22Rv1 (cell line): ENCODE measurements around the gene PDGFA.

Source experiments
- H3K27ac ChIP-seq: fragments of 450-650 bp; 2 replicates; pipeline ENCODE4 v1.5.1; 2017
- CTCF ChIP-seq: fragments of 450-650 bp; IDR thresholded peaks from 2 replicates; pipeline ENCODE4 v1.5.1; 2017; ENCODE audit warnings: mild to moderate bottlenecking
- ZFX ChIP-seq: fragments of 450-650 bp; IDR thresholded peaks from 2 replicates; pipeline ENCODE4 v1.6.1; 2017; ENCODE audit warnings: antibody characterized with exemption, borderline replicate concordance

PDGFA gene

DNA sequence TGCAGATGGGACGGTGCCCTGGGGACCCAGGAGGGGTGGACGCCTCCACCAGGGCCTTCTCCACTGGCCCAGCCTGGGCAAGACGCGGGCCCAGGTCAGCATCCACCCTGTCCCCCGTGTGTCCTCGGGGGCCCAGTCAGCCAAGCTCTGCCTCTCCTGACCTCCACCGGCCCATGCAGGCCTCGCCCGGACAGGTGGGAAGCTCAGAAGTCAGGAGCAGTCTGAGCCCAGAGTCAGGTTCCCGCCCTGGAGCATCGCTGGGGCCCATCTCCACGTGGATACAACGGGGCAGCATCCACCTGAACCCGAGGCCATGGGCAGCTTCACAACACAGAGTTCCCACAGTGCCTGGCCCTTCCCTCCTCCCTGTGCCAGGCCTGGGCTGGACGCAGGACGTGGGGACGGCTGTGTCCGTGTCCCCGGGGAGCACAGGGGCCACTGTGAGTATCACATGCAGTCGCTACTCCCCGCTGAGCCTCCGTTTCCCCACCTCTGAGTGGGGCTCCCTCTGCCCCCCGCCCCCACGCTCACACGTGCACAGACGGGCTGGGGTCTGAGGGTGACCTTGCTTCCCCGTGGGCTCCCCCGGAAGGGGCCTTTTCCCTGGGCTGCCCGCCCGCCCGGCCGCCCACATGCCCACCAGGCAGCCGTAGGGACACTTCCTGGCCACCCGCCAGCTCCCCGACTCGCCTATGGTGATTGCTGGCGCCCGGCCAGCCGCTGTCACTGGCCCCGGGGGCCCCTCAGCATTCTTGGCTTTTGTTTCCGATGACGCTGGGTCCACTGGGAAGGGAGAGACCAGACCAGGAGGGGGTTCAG, 64.3 kb downstream of the PDGFA start:
- H3K27ac ChIP-seq: no peak overlapping the region
- TF ChIP-seq ZFX (no peak), CTCF (no peak)

DNA sequence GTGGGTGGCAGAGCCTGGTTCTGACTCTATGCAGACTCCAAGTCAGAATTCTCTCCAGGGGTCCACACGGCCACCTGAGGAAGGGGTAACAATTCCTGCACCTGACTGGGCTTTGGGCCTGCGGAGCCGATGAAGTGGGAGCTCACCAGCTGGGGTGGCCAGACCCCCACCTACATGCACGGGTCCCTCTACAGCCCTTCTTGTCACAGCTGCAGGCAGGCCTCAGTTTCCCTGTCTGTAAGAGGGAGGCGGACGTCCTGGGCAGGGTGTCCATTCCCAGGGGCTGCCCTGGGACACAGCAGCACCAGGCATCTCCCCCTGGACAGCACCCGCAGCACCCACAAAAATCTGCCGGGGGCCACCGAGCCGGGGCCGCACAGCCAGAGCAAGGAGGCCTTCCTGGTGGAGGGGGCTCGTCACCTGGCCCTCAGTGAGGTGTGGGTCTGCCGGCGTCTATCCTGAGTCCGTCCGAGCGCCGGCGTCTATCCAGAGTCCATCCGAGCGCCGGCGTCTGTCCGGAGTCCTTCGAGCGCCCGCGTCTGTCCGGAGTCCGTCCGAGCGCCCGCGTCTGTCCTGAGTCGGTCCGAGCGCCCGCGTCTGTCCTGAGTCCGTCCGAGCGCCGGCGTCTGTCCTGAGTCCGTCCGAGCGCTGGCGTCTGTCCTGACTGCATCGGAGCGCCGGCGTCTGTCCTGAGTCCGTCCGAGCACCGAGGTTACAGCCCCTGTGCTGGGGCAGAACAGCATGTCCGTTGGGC, 65.1 kb downstream of the PDGFA start:
- TF ChIP-seq ZFX (no peak), CTCF (no peak)
- H3K27ac ChIP-seq: no peak overlapping the region

DNA sequence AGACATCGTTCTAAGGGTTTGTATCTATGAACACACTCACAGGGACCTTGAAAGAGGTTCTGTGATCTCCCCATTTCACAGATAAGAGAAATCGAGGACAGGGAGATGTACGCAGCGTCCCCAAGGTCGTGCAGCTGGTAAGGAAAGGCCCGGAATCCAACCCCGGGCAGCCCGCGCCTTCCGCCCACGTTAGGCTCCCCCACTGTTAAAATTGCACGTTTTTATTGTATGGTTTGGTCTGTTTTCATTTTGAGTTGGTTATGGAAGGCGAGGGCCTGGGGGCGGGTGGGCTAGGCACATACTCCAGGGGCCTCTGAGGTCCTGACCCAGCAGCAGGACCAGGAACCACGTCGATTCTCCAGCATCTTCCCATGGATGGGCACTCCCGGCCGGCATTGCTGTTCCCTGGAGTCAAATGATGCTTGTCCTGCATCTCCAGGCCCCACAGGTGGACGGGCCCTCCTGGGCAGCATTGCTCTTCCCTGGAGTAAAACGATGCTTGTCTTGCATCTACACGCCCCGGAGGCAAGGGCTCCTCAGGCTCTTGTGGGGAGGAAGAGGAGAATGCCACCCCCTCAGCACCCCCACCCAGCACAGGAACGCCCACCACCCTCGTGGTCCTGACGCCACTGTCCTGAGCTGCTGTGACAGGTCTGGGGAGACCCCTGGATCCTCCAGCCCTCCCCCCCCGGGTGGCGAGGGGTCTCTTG, 65.9 kb downstream of the PDGFA start:
- no peak overlapping the region for H3K27ac ChIP-seq
- TF ChIP-seq CTCF (no peak), ZFX (no peak)

DNA sequence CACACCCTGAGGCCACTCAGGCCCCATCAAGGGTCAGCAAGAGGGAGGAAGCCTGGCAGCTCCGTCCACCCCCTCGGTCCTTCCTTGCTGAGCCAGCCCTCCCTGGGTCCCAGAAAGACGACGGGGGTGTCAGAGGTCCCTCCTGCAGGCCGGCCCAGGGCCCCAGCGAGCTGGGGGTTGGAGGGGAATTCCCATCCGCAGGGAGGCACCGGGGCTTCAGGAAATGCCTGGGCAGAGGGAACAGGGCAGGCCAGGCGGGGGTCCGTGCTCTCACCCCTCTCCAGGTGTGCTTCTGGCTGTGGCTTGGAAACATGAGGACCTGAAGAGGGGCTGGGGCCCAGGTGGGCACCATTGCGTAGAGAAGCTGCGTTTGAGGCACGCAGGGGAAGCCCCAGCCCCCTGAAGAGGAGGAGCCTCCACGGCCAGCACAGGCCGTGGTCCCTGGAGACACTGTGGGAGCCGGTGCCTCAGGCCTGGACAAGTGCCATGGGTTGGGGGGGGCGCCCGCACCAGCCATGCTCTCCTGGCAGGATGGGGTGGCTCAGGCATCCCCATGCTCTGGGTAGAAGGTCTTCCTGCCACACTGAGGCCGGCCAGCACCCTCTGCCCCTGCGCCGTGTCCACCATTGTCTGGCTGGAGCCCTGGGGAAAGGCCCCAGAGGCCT, 66.7 kb downstream of the PDGFA start:
- no peak overlapping the region for H3K27ac ChIP-seq
- TF ChIP-seq ZFX: no peak
- TF ChIP-seq CTCF: no peak

DNA sequence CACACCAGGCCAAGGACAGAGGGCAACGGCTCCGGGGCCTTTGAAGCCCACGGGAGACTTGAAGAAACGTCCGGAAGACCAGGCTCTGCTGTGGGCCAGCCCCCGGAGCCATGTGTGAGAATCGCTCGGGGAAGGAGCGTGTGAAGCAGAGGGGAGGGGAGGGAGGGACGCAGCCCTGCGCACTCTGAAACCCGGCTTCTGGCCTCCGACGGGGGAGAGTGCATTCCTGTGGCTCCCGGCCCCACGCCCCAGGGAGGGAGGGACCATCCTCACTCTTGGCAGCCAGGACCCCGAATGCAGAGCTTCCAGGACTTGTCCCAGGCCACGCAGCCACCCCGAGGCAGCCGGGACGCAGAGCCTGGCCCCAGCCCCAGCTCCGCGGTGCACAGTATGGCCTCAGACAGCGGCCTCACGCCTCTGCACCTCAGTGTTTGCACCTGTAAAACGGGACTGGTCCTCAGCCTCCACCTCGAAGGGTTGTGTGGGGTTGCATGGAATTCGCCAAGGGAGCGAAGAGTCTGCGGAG, 67.4 kb downstream of the PDGFA start:
- no peak overlapping the region for H3K27ac ChIP-seq
- no peak for TF ChIP-seq CTCF

DNA sequence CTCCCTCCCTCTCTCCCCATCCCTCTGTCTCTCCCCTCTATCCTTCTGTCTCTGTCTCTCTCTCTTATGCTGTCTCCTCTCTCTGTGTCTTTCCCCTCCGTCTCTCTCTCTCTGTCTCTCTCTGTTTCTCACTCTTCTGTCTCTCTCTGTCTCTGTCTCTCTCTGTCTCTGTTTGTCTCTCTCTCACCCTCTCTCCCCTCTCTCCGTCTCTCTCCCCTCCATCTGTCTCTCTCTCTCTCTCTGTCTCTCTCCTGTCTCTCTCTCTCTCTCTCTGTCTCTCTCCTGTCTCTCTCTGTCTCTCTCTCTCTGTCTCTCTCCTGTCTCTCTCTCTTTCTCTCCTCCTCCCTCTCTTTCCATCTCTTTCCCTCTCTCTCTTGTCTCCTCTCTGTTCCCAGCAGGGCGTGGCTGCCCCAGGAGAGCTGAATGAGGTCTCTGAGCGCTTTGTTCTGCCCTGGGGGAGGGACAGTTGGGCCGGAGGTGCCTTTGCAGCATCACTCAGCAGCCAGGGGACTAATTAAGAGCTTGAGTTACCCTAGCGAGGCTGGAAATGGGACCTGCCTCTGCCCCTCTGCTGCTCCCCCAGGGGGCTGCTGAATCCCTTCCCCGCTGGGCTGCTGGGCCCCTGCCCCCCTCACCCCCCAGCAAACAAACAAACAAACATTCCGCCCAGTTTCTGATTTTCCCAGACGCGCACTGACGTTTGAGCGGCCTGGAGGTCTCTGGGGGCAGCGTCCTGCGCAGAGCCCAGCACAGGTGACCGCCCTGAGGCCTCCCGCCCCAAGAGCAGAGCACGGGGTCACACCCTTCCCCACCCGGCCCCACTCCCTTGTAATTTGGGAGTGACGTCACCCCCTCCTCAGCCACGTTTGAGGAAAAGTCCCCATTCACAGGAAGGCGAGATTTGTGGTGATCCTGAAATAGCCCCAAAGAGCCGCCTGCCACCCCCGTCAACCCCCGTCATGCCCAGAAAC, 68.1 kb downstream of the PDGFA start:
- H3K27ac ChIP-seq: no peak overlapping the region
- no peak for TF ChIP-seq CTCF
- no peak for TF ChIP-seq ZFX
